HepG2 (cell line): ENCODE results near the gene KLF6. TPM values are rescaled to one million over a fixed set of nuclear protein-coding genes. Genes with fewer than 3 reads are reported as not detected.

Experiments
- ARHGAP35 ChIP-seq: sonication (generic); formaldehyde crosslinking; IDR thresholded peaks from 2 replicates; pipeline ENCODE4 v1.9.0; 2022; ENCODE audit warnings: mild to moderate bottlenecking, inconsistent platforms, moderate library complexity, missing genetic modification reagents, borderline replicate concordance
- ATF1 ChIP-seq: IDR thresholded peaks from 2 replicates; pipeline ENCODE4 v1.6.1; 2016; ENCODE audit warnings: mild to moderate bottlenecking, control low read depth
- CHD2 ChIP-seq: IDR thresholded peaks from 2 replicates; pipeline ENCODE4 v1.6.1; 2011; ENCODE audit warnings: low read depth, low read length, improper control_type of control experiment
- HDAC1 ChIP-seq: sonication (generic); formaldehyde crosslinking; IDR thresholded peaks from 2 replicates; pipeline ENCODE4 v1.5.1; 2020; ENCODE audit warnings: mild to moderate bottlenecking, missing genetic modification reagents
- HNF4G ChIP-seq, 2 experiments: sonication (generic) in 1 of 2; formaldehyde crosslinking in 1 of 2; IDR thresholded peaks; 2 replicates each; pipeline versions ENCODE4 v1.4.0 to v1.6.1; 2011 to 2020; ENCODE audit warnings: borderline replicate concordance in 2 of 2, low read depth in 2 of 2, mild to moderate bottlenecking in 2 of 2, low read length in 1 of 2, missing genetic modification reagents in 1 of 2, moderate library complexity in 1 of 2
- MAZ ChIP-seq, 2 experiments: sonication (generic) in 1 of 2; formaldehyde crosslinking in 1 of 2; IDR thresholded peaks; 2 replicates each; pipeline versions ENCODE4 v1.5.0 to v1.6.1; 2012 to 2020; ENCODE audit warnings: low read depth in 2 of 2, mild to moderate bottlenecking in 2 of 2, borderline replicate concordance in 1 of 2, improper control_type of control experiment in 1 of 2, low read length in 1 of 2, missing genetic modification reagents in 1 of 2, moderate library complexity in 1 of 2
- NFYB ChIP-seq: sonication (generic); formaldehyde crosslinking; IDR thresholded peaks from 2 replicates; pipeline ENCODE4 v1.4.0; 2020; ENCODE audit warnings: missing genetic modification reagents
- RXRA ChIP-seq: sonication (generic); formaldehyde crosslinking; IDR thresholded peaks from 2 replicates; pipeline ENCODE4 v1.5.1; 2020; ENCODE audit warnings: missing genetic modification reagents
- SMAD1 ChIP-seq: sonication (generic); formaldehyde crosslinking; IDR thresholded peaks from 2 replicates; pipeline ENCODE4 v1.4.0; 2020; ENCODE audit warnings: missing genetic modification reagents, low read depth, mild to moderate bottlenecking, borderline replicate concordance
- TBX3 ChIP-seq: fragments of 450-650 bp; IDR thresholded peaks from 2 replicates; pipeline ENCODE4 v1.6.1; 2017; ENCODE audit warnings: antibody characterized with exemption, mild to moderate bottlenecking, inconsistent platforms, borderline replicate concordance
- THAP11 ChIP-seq: IDR thresholded peaks from 2 replicates; pipeline ENCODE4 v1.6.1; 2016; ENCODE audit warnings: missing biosample characterization, missing genetic modification reagents
- TP53 ChIP-seq: sonication (generic); formaldehyde crosslinking; conservative IDR thresholded peaks from 2 replicates; pipeline ENCODE4 v1.4.0; 2020; ENCODE audit warnings: missing genetic modification reagents
- TRIM24 ChIP-seq: sonication (generic); formaldehyde crosslinking; IDR thresholded peaks from 2 replicates; pipeline ENCODE4 v1.8.0; 2022; ENCODE audit warnings: mild to moderate bottlenecking, missing genetic modification reagents
- ZNF264 ChIP-seq: sonication (generic); formaldehyde crosslinking; IDR thresholded peaks from 2 replicates; pipeline ENCODE4 v1.4.0; 2020; ENCODE audit warnings: missing genetic modification reagents
- ZNF282 ChIP-seq: fragments of 450-650 bp; IDR thresholded peaks from 2 replicates; pipeline ENCODE4 v1.6.1; 2018; ENCODE audit not compliant: partially characterized antibody
- ZNF3 ChIP-seq: IDR thresholded peaks from 2 replicates; pipeline ENCODE4 v1.7.0; 2017; ENCODE audit warnings: inconsistent platforms
- ZNF652 ChIP-seq: IDR thresholded peaks from 2 replicates; pipeline ENCODE4 v1.6.1; 2016; ENCODE audit warnings: low read depth, borderline replicate concordance
- ZNF790 ChIP-seq: sonication (generic); formaldehyde crosslinking; IDR thresholded peaks from 2 replicates; pipeline ENCODE4 v1.8.0; 2022; ENCODE audit warnings: missing genetic modification reagents, mild to moderate bottlenecking, borderline replicate concordance
- ZNF816 ChIP-seq: sonication (generic); formaldehyde crosslinking; IDR thresholded peaks from 2 replicates; pipeline ENCODE4 v1.8.0; 2022; ENCODE audit warnings: missing genetic modification reagents, mild to moderate bottlenecking, borderline replicate concordance
- polyA plus RNA-seq, 8 experiments: library from polyadenylated mRNA; depleted of rRNA in 3 of 8; stranded (reverse) in 7 of 8; unstranded in 1 of 8; fragments of >200 nt; fragmentation: Illumina TruSeq in 4 of 8; extraction: Trizol in 4 of 8; gene quantifications; 2 replicates each; pipeline versions ENCODE4 v1.2.1 to v1.2.3, GENCODE V29; 2011 to 2016; ENCODE audit warnings: low read depth in 4 of 8, missing spikeins in 1 of 8, mixed read lengths in 1 of 8; ENCODE audit not compliant: insufficient read depth in 1 of 8
- total RNA-seq, 5 experiments: library from RNA; depleted of rRNA; stranded (reverse); fragments of >200 nt; fragmentation: Illumina TruSeq; extraction: Trizol; gene quantifications; 2 replicates each; pipeline ENCODE4 v1.2.3, GENCODE V29; 2016; ENCODE audit warnings: low read depth in 1 of 5
- TF ChIP-seq, protein P1 (sequence below): IDR thresholded peaks from 2 replicates; pipeline ENCODE4 v1.6.1; 2012; ENCODE audit warnings: inconsistent platforms
- TF ChIP-seq, protein P2 (sequence below): sonication (generic); formaldehyde crosslinking; IDR thresholded peaks from 2 replicates; pipeline ENCODE4 v1.4.0; 2020; ENCODE audit warnings: mild to moderate bottlenecking, missing genetic modification reagents
- TF ChIP-seq, protein P3 (sequence below): sonication (generic); formaldehyde crosslinking; IDR thresholded peaks from 2 replicates; pipeline ENCODE4 v1.4.0; 2020; ENCODE audit warnings: missing genetic modification reagents
- TF ChIP-seq, protein P4 (sequence below): sonication (generic); formaldehyde crosslinking; IDR thresholded peaks from 2 replicates; pipeline ENCODE4 v1.4.0; 2020; ENCODE audit warnings: missing genetic modification reagents, mild to moderate bottlenecking, borderline replicate concordance

Gene KLF6
- total and polyA plus RNA-seq, 2 of the 13 experiments (the other 11 are each of a cell fraction or from before 2014, with no cell fraction given) = 27.0 to 71.9 TPM

DNA sequence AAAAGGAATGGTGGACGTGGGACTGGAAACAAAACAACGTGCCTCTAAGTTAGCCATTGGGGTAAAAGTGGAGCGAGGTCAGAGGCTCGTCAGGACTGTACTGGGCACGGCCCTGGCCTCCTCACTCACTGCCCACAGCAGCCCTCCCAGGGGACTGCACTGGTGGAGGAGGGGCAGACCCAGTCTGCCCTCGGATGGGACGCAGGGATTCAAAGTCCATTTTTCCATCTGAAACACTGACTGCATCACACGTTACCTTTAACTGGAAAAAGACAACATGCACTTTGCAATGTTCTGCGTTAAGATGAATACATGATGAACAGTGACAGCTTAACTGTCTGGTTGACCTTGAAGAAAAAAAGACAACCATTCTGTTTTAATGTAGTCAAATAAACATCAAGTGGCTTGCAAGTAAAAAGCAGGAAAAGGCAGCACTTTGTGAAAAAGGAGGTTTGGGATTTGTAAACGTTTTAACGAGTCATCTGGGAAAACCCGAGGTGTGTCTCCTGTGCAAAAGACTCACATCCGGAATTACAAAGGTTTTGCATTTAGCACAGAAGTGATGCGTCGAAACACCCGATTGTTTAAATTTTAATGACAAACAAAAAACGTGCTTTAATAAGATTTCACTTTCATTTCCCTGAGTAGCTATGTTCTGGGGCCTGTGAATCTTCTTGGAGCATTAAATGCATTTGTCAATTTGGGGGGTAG is 18.8 kb downstream of the KLF6 start (continued):
- TF ChIP-seq RXRA (CRISPR knock-in tag) (peak; percentile 71; the same call in 1 of the 2 replicates), ATF1 (peak; percentile 29; the same call in 1 of the 2 replicates), ZNF3 (CRISPR knock-in tag) (no peak), TRIM24 (CRISPR knock-in tag) (no peak), ARHGAP35 (CRISPR knock-in tag) (no peak), ZNF282 (no peak), HNF4G (IDR thresholded peaks at IDR 0.05; ENCODE audit: borderline replicate concordance, low read depth, low read length) (peak; percentile 81), HNF4G (CRISPR knock-in tag; IDR thresholded peaks at IDR 0.05; ENCODE audit: borderline replicate concordance, low read depth) (peak; percentile 95; the same call in 1 of the 2 replicates), MAZ (IDR thresholded peaks at IDR 0.05; ENCODE audit: borderline replicate concordance, low read depth, low read length) (peak; percentile 42; the same call in 1 of the 2 replicates), MAZ (CRISPR knock-in tag; IDR thresholded peaks at IDR 0.05; ENCODE audit: low read depth) (peak; percentile 65; the same call in 1 of the 2 replicates), TP53 (CRISPR knock-in tag) (no peak), ZNF652 (0 out of 2 replicates have a peak, but pooled peaks have one; percentile 21), ZNF816 (CRISPR knock-in tag) (no peak), TBX3 (no peak), ZNF264 (CRISPR knock-in tag) (0 out of 2 replicates have a peak, but pooled peaks have one; percentile 24), CHD2 (0 out of 2 replicates have a peak, but pooled peaks have one; percentile 49), THAP11 (CRISPR knock-in tag) (peak; percentile 38; the same call in 1 of the 2 replicates), NFYB (no peak), HDAC1 (peak; percentile 86), SMAD1 (CRISPR knock-in tag) (no peak), ZNF790 (CRISPR knock-in tag) (no peak)
- TF ChIP-seq, protein P1, sequence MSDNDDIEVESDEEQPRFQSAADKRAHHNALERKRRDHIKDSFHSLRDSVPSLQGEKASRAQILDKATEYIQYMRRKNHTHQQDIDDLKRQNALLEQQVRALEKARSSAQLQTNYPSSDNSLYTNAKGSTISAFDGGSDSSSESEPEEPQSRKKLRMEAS = peak; percentile 53
- TF ChIP-seq, protein P2, sequence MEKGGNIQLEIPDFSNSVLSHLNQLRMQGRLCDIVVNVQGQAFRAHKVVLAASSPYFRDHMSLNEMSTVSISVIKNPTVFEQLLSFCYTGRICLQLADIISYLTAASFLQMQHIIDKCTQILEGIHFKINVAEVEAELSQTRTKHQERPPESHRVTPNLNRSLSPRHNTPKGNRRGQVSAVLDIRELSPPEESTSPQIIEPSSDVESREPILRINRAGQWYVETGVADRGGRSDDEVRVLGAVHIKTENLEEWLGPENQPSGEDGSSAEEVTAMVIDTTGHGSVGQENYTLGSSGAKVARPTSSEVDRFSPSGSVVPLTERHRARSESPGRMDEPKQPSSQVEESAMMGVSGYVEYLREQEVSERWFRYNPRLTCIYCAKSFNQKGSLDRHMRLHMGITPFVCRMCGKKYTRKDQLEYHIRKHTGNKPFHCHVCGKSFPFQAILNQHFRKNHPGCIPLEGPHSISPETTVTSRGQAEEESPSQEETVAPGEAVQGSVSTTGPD (CRISPR knock-in tag) = no peak
- TF ChIP-seq, protein P3, sequence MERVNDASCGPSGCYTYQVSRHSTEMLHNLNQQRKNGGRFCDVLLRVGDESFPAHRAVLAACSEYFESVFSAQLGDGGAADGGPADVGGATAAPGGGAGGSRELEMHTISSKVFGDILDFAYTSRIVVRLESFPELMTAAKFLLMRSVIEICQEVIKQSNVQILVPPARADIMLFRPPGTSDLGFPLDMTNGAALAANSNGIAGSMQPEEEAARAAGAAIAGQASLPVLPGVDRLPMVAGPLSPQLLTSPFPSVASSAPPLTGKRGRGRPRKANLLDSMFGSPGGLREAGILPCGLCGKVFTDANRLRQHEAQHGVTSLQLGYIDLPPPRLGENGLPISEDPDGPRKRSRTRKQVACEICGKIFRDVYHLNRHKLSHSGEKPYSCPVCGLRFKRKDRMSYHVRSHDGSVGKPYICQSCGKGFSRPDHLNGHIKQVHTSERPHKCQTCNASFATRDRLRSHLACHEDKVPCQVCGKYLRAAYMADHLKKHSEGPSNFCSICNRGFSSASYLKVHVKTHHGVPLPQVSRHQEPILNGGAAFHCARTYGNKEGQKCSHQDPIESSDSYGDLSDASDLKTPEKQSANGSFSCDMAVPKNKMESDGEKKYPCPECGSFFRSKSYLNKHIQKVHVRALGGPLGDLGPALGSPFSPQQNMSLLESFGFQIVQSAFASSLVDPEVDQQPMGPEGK (CRISPR knock-in tag) = no peak; the same call in 1 of the 2 replicates
- TF ChIP-seq, protein P4, sequence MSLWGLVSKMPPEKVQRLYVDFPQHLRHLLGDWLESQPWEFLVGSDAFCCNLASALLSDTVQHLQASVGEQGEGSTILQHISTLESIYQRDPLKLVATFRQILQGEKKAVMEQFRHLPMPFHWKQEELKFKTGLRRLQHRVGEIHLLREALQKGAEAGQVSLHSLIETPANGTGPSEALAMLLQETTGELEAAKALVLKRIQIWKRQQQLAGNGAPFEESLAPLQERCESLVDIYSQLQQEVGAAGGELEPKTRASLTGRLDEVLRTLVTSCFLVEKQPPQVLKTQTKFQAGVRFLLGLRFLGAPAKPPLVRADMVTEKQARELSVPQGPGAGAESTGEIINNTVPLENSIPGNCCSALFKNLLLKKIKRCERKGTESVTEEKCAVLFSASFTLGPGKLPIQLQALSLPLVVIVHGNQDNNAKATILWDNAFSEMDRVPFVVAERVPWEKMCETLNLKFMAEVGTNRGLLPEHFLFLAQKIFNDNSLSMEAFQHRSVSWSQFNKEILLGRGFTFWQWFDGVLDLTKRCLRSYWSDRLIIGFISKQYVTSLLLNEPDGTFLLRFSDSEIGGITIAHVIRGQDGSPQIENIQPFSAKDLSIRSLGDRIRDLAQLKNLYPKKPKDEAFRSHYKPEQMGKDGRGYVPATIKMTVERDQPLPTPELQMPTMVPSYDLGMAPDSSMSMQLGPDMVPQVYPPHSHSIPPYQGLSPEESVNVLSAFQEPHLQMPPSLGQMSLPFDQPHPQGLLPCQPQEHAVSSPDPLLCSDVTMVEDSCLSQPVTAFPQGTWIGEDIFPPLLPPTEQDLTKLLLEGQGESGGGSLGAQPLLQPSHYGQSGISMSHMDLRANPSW = no peak
